H1 (cell line): ENCODE results near the gene RAB3C. TPM values are rescaled to one million over a fixed set of nuclear protein-coding genes. Genes with fewer than 3 reads are reported as not detected.

Experiments
- CTCF ChIA-PET: fragments of 300-600 bp; sonication (Branson Sonifier 250); formaldehyde crosslinking; loops from one replicate; lab custom pipeline; 2021; ENCODE audit not compliant: partially characterized antibody; lab: Charles Lee
- POLR2A ChIA-PET: fragments of 300-600 bp; sonication (Branson Sonifier 250); formaldehyde crosslinking; loops from one replicate; lab custom pipeline; 2021; ENCODE audit warnings: inconsistent platforms; ENCODE audit not compliant: partially characterized antibody; lab: Charles Lee
- DNase-seq, 2 experiments: peaks; one replicate each; pipeline versions ENCODE4 v3.0.0 to v3.0.0-alpha.2; 2010 to 2022; ENCODE audit warnings: low spot score in 2 of 2, low read depth in 1 of 2, mixed read lengths in 1 of 2
- FAIRE-seq: peaks from 2 replicates; lab custom pipeline; 2011; peaks lifted over from hg19 to GRCh38; lab: Jason Lieb, UNC
- H2AFZ ChIP-seq: 2 replicates; pipeline ENCODE4 v1.8.1; 2012; ENCODE audit warnings: low read length, inconsistent platforms
- H2AK5ac ChIP-seq: 2 replicates; pipeline ENCODE4 v1.6.1; 2013; ENCODE audit warnings: low read depth, low read length
- H2BK120ac ChIP-seq: replicated peaks from 2 replicates; pipeline ENCODE3; 2013; ENCODE audit warnings: low read depth, low read length, inconsistent platforms
- H2BK12ac ChIP-seq: 2 replicates; pipeline ENCODE4 v1.6.1; 2013; ENCODE audit warnings: low read depth, low read length
- H2BK15ac ChIP-seq: 2 replicates; pipeline ENCODE4 v1.6.1; 2013; ENCODE audit warnings: low read length
- H2BK20ac ChIP-seq: 2 replicates; pipeline ENCODE4 v1.6.1; 2013; ENCODE audit warnings: low read length
- H2BK5ac ChIP-seq: 2 replicates; pipeline ENCODE4 v1.6.1; 2013; ENCODE audit warnings: low read depth, low read length
- H3K14ac ChIP-seq: 2 replicates; pipeline ENCODE4 v1.6.1; 2013; ENCODE audit warnings: inconsistent platforms; ENCODE audit not compliant: insufficient read length
- H3K18ac ChIP-seq: 2 replicates; pipeline ENCODE4 v1.6.1; 2013; ENCODE audit warnings: low read length; ENCODE audit errors: extremely low read depth
- H3K23ac ChIP-seq: 2 replicates; pipeline ENCODE4 v1.6.1; 2013; ENCODE audit warnings: inconsistent platforms; ENCODE audit not compliant: insufficient read length
- H3K23me2 ChIP-seq: 2 replicates; pipeline ENCODE4 v1.6.1; 2013; ENCODE audit warnings: low read depth, low read length
- H3K27ac ChIP-seq: 2 replicates; pipeline ENCODE4 v1.6.1; 2011; ENCODE audit warnings: low read depth, low read length, inconsistent platforms
- H3K27me3 ChIP-seq, 4 experiments: replicated peaks in 1 of 4; 1 replicate in 1 of 4; 2 replicates in 3 of 4; pipeline versions ENCODE4 v1.6.1 to v1.8.1; 2011 to 2013; ENCODE audit warnings: low read length in 3 of 4, mild to moderate bottlenecking in 3 of 4, inconsistent platforms in 2 of 4, mixed read lengths in 2 of 4, moderate library complexity in 1 of 4; ENCODE audit not compliant: control insufficient read depth in 3 of 4, insufficient read depth in 3 of 4; ENCODE audit errors: extremely low read depth in 1 of 4
- H3K36me3 ChIP-seq, 4 experiments: 2 replicates each; pipeline versions ENCODE4 v1.6.1 to v1.8.1; 2011 to 2013; ENCODE audit warnings: mild to moderate bottlenecking in 4 of 4, low read length in 3 of 4, moderate library complexity in 2 of 4, control low read depth in 1 of 4, inconsistent platforms in 1 of 4; ENCODE audit not compliant: insufficient read depth in 4 of 4, control insufficient read depth in 2 of 4
- H3K4ac ChIP-seq: replicated peaks from 2 replicates; pipeline ENCODE3; 2013; ENCODE audit warnings: low read length, low read depth, mixed read lengths, inconsistent platforms; ENCODE audit not compliant: insufficient read length
- H3K4me1 ChIP-seq, 4 experiments: replicated peaks in 1 of 4; 1 replicate in 1 of 4; 2 replicates in 3 of 4; pipeline versions ENCODE4 v1.6.1 to v1.8.1; 2011 to 2013; ENCODE audit warnings: low read length in 3 of 4, inconsistent platforms in 2 of 4, mixed read lengths in 1 of 4; ENCODE audit not compliant: insufficient read depth in 4 of 4, control insufficient read depth in 3 of 4
- H3K4me2 ChIP-seq, 2 experiments: 2 replicates each; pipeline versions ENCODE4 v1.6.1 to v1.8.1; 2011 to 2013; ENCODE audit warnings: low read depth in 2 of 2, low read length in 2 of 2, control low read depth in 1 of 2, inconsistent platforms in 1 of 2, mild to moderate bottlenecking in 1 of 2; ENCODE audit not compliant: insufficient read depth in 1 of 2
- H3K4me3 ChIP-seq, 4 experiments: fragments of 200-600, 300-600 bp in 1 of 4; sonication (generic), shearing (Covaris generic), sonication (Bioruptor Twin) in 1 of 4; 2 replicates each; pipeline versions ENCODE4 v1.5.1 to v1.8.1; 2011 to 2016; ENCODE audit warnings: low read length in 4 of 4, low read depth in 3 of 4, control low read depth in 2 of 4, inconsistent platforms in 2 of 4, mild to moderate bottlenecking in 2 of 4, mixed read lengths in 1 of 4, moderate library complexity in 1 of 4; ENCODE audit not compliant: insufficient read depth in 2 of 4; ENCODE audit errors: extremely low read depth in 1 of 4
- H3K56ac ChIP-seq: replicated peaks from 2 replicates; pipeline ENCODE3; 2013; ENCODE audit warnings: low read depth, mild to moderate bottlenecking, mixed read lengths, low read length, inconsistent platforms; ENCODE audit not compliant: insufficient read length
- H3K79me1 ChIP-seq: 2 replicates; pipeline ENCODE4 v1.6.1; 2013; ENCODE audit warnings: low read depth, low read length, control low read depth
- H3K79me2 ChIP-seq, 2 experiments: 2 replicates each; pipeline versions ENCODE4 v1.6.1 to v1.8.1; 2012 to 2013; ENCODE audit warnings: low read length in 2 of 2, mild to moderate bottlenecking in 2 of 2, inconsistent platforms in 1 of 2; ENCODE audit not compliant: insufficient read depth in 2 of 2, control insufficient read depth in 1 of 2
- H3K9ac ChIP-seq, 4 experiments: replicated peaks in 1 of 4; 1 replicate in 1 of 4; 2 replicates in 3 of 4; pipeline versions ENCODE4 v1.6.1 to v1.8.1; 2011 to 2013; ENCODE audit warnings: low read depth in 3 of 4, low read length in 3 of 4, control low read depth in 2 of 4, mild to moderate bottlenecking in 2 of 4, moderate library complexity in 2 of 4, inconsistent platforms in 1 of 4; ENCODE audit errors: extremely low read depth in 1 of 4
- H3K9me3 ChIP-seq, 2 experiments: 2 replicates each; pipeline versions ENCODE4 v1.6.1 to v1.8.1; 2012 to 2013; ENCODE audit warnings: mild to moderate bottlenecking in 2 of 2, moderate library complexity in 2 of 2, control low read depth in 1 of 2, inconsistent platforms in 1 of 2, low read depth in 1 of 2, low read length in 1 of 2, mixed read lengths in 1 of 2; ENCODE audit not compliant: insufficient read depth in 2 of 2
- H4K20me1 ChIP-seq, 2 experiments: replicated peaks in 1 of 2; 2 replicates each; pipeline versions ENCODE3 to v1.8.1; 2011 to 2013; ENCODE audit warnings: inconsistent platforms in 2 of 2, low read length in 2 of 2, mild to moderate bottlenecking in 1 of 2; ENCODE audit not compliant: insufficient read depth in 2 of 2, control insufficient read depth in 1 of 2
- H4K5ac ChIP-seq: 2 replicates; pipeline ENCODE4 v1.6.1; 2013; ENCODE audit warnings: low read length, low read depth, mixed read lengths, inconsistent platforms; ENCODE audit not compliant: insufficient read length
- H4K8ac ChIP-seq: 2 replicates; pipeline ENCODE4 v1.8.0; 2013; ENCODE audit warnings: mild to moderate bottlenecking, moderate library complexity, low read length, inconsistent platforms; ENCODE audit not compliant: insufficient read depth; ENCODE audit errors: extremely low read depth
- H4K91ac ChIP-seq: replicated peaks from 2 replicates; pipeline ENCODE3; 2013; ENCODE audit warnings: low read length, mixed read lengths, inconsistent platforms; ENCODE audit not compliant: insufficient read length
- CBX8 ChIP-seq: fragments of 300-800, 300-1000 bp; sonication (generic); IDR thresholded peaks from 2 replicates; pipeline ENCODE4 v1.7.1; 2016; ENCODE audit warnings: low read depth, low read length, borderline replicate concordance
- EZH2 ChIP-seq: fragments of 200-600 bp; sonication (generic); IDR thresholded peaks from 2 replicates; pipeline ENCODE4 v1.7.1; 2012; ENCODE audit warnings: low read depth, mild to moderate bottlenecking, moderate library complexity, low read length, inconsistent platforms; ENCODE audit not compliant: severe bottlenecking
- HDAC6 ChIP-seq: IDR thresholded peaks from one replicate; pipeline ENCODE4 v1.7.1; 2012; ENCODE audit warnings: low read depth, mild to moderate bottlenecking, inconsistent platforms, low read length, moderate library complexity
- JUND ChIP-seq: IDR thresholded peaks from 2 replicates; pipeline ENCODE4 v1.6.1; 2011; ENCODE audit warnings: mild to moderate bottlenecking, improper control_type of control experiment, low read length
- NRF1 ChIP-seq: IDR thresholded peaks from 2 replicates; pipeline ENCODE4 v1.6.1; 2011; ENCODE audit warnings: mild to moderate bottlenecking, low read depth, low read length, improper control_type of control experiment
- POLR2A ChIP-seq, 2 experiments: IDR thresholded peaks; 1 replicate in 1 of 2; 2 replicates in 1 of 2; pipeline ENCODE4 v1.6.1; 2011; ENCODE audit warnings: low read depth in 2 of 2, low read length in 2 of 2, mild to moderate bottlenecking in 2 of 2; ENCODE audit errors: control extremely low read depth in 1 of 2
- SIN3A ChIP-seq, 2 experiments: IDR thresholded peaks in 1 of 2; conservative IDR thresholded peaks in 1 of 2; 2 replicates each; pipeline ENCODE4 v1.6.1; 2011 to 2012; ENCODE audit warnings: low read length in 2 of 2, improper control_type of control experiment in 1 of 2, low read depth in 1 of 2, mild to moderate bottlenecking in 1 of 2
- SIX5 ChIP-seq: IDR thresholded peaks from 2 replicates; pipeline ENCODE4 v1.6.1; 2011; ENCODE audit warnings: mild to moderate bottlenecking, low read depth, low read length
- SRF ChIP-seq: IDR thresholded peaks from 2 replicates; pipeline ENCODE4 v1.6.1; 2011; ENCODE audit warnings: mild to moderate bottlenecking, low read depth, low read length, moderate library complexity
- TAF7 ChIP-seq: optimal IDR thresholded peaks from 2 replicates; pipeline ENCODE3; 2011; ENCODE audit warnings: low read depth, mild to moderate bottlenecking, inconsistent platforms, low read length, moderate library complexity, borderline replicate concordance
- WGBS, 2 experiments: shearing (Covaris generic) in 1 of 2; methylation state at CpG; one replicate each; pipeline versions ENCODE4 v1.1.6 to v1.1.7; 2013 to 2015; ENCODE audit warnings: low lambda C conversion rate in 2 of 2, mixed read lengths in 2 of 2, inconsistent platforms in 1 of 2, low coverage in 1 of 2, missing lambda C conversion rate in 1 of 2; ENCODE audit not compliant: insufficient replicate concordance in 2 of 2, insufficient coverage in 1 of 2, insufficient read length in 1 of 2; ENCODE audit errors: extremely low coverage in 1 of 2, missing lambda C conversion rate in 1 of 2; 5-methylcytosine and 5-hydroxymethylcytosine counted together
- polyA plus RNA-seq, 7 experiments: library from polyadenylated mRNA; depleted of rRNA in 3 of 7; stranded (reverse) in 5 of 7; unstranded in 2 of 7; fragments of >200 nt in 5 of 7; fragments of 200-250 nt in 2 of 7; gene quantifications; 1 replicate in 5 of 7; 2 replicates in 1 of 7; 4 replicates in 1 of 7; pipeline versions ENCODE4 v1.2.1 to v1.2.3, GENCODE V29; 2011 to 2013; ENCODE audit warnings: missing spikeins in 2 of 7, mixed read lengths in 2 of 7
- total RNA-seq: library from RNA; stranded (reverse); fragmentation: NEBNext Ultra II Directional; extraction: Animal tissue kit (Norgen Biotek cat#: 25700); gene quantifications from 2 replicates; pipeline ENCODE4 v1.2.1, GENCODE V29; 2021

Gene RAB3C
- total and polyA plus RNA-seq, 2 of the 8 experiments (the other 6 are each of a cell fraction or from before 2014, with no cell fraction given), result 14.7 to 18.3 TPM

- H2AK5ac ChIP-seq, result no peak overlapping the region
- no peak overlapping the region for H2BK120ac ChIP-seq
- TF ChIP-seq NRF1 (no peak), SRF (no peak), SIN3A (conservative IDR thresholded peaks at IDR 0.05 in 1 of 2, IDR thresholded peaks at IDR 0.05 in 1 of 2; ENCODE audit: low read depth in 1 of 2, low read length in 2 of 2) (no peak), POLR2A (IDR thresholded peaks at IDR 0.05; ENCODE audit: control extremely low read depth in 1 of 2, low read depth in 2 of 2, low read length in 2 of 2) (no peak), SIX5 (no peak), EZH2 (no peak), CBX8 (no peak), JUND (no peak), HDAC6 (no peak), TAF7 (no peak)
- TF ChIP-seq, all 59 proteins: peak for 0
- Histone ChIP-seq H3K14ac (no peak overlapping the region), H3K9ac (no peak overlapping the region), H3K56ac (no peak overlapping the region), H3K79me1 (no peaks in the 10 kb centered on the region), H3K9me3 (no peaks in the 10 kb centered on the region), H3K4me2 (no peak overlapping the region), H2BK5ac (no peak overlapping the region), H4K91ac (no peak overlapping the region), H2BK15ac (no peak overlapping the region), H3K79me2 (no peaks in the 10 kb centered on the region), H3K4me1 (no peaks in the 10 kb centered on the region; a peak in 2 of 7 replicates), H3K36me3 (no peaks in the 10 kb centered on the region), H3K4me3 (no peak overlapping the region), H3K4ac (no peak overlapping the region), H4K5ac (no peak overlapping the region), H3K23me2 (no peaks in the 10 kb centered on the region), H4K8ac (no peak overlapping the region), H2BK12ac (no peak overlapping the region), H2AFZ (no peak overlapping the region), H2BK20ac (no peak overlapping the region), H3K27me3 (no peaks in the 10 kb centered on the region), H4K20me1 (no peaks in the 10 kb centered on the region), H3K23ac (no peak overlapping the region), H3K18ac (no peak overlapping the region; the same call in 1 of the 2 replicates), H3K27ac (no peak overlapping the region)
- ChIA-PET POLR2A (interaction anchor here (1.2 kb wide), 1 partner anchor 11 kb away, joined by 3 read pairs; no protein-coding TSS in a partner anchor), CTCF (interaction anchor here (0.6 to 0.8 kb wide), 2 partner anchors 39 to 117 kb away, joined by 3 read pairs; no protein-coding TSS in a partner anchor)
- FAIRE-seq (no peak), DNase-seq (no peak)
- whole genome bisulfite sequencing, 2 experiments, result 62% methylated on average over 6 of the region's 6 CpGs; no CpG with 5 or more reads in 1 of the 2 experiments
Observed at GRCh38 chr5:58629271-58630159, 46.6 kb downstream of the RAB3C start.
